NCI-H526 (cell line): Measurements from ENCODE around the gene FBXO36.

ENCODE experiments used
- DNase-seq, 2 experiments: peaks; one replicate each; lab custom pipeline; 2025; lab: John Stamatoyannopoulos, UW

Gene FBXO36

DNA sequence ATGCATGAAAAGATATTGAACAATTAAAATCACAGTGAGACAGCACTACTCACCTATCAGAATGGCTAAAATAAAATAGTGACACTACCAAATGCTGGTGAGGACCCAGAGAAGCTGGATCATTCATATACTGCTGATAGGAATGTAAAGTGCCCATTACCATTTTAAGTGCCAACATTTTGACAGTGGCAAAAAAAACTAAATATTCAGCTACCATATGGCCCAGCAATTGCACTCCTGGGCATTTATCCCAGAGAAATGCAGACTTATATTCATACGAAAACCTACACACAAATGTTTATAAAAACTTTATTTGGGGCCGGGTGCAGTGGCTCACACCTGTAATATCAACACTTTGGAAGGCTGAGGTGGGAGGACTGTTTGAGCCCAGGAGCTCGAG is 47.6 kb downstream of the FBXO36 start:
- no peak for DNase-seq

DNA sequence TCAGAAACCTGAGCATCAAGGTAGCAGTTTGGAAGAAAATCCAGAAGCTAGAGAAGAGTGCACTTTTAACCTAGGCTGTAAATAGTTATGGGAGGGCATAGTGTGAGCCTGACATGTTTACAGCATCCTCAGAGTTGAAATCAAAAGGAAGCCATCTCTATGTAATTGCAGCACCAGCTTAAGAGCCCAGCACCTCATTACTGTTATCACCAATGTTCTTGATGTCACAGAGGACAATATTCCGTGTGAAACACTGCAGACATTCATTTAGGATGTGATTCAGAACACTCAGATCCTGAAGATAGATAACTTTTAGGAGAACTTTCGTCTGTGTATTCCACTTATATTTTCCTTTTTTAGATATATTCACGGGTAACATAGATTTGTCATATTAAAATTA is 48.1 kb downstream of the FBXO36 start:
- DNase-seq = no peak

DNA sequence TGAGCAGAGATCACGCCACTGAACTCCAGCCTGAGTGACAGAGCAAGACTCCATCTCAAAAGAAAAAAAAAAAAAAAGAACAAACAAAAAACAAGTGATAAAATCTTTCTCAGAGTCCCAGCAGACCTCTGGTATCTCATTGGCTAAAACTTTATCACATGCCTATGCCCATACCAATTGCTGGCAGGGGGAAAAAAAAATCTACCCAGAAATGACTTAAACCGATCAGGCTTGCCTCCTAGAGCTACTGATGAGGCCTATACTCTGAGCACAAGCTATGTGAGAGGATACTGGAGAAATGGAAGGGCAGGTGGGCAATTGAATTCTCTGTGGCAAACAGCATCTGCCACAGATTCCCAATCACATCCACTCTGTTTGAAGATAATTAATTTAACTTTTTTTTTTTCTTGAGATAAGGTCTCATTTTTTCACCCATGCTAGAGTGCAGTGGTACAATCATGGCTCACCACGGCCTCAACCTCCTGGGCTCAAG is 49.0 kb downstream of the FBXO36 start:
- DNase-seq = no peak

DNA sequence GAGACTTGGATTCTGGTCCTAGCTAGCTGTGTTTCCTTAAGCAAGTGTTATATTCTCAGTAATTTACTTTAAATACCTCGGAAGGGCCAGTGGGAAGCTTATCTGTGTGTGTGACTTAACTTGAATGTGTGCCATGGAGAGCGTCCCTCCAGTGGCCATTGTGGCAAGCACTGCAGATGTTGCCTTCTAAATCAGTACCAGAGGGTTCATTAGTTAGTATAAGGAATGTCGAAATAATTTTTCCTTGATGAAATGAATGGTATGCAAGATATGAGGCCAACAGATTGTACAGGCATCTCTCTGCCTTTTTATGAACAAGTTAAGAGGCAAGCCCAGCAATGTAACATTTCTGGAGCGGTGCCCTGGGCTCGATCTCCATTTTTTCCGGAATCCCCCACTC is 52.0 kb downstream of the FBXO36 start:
- no peak for DNase-seq

GRCh38 chr2:229980431-229981184 is 58.3 kb downstream of the FBXO36 start:
- peak in 1 of 2 experiments; percentile 6 for DNase-seq

DNA sequence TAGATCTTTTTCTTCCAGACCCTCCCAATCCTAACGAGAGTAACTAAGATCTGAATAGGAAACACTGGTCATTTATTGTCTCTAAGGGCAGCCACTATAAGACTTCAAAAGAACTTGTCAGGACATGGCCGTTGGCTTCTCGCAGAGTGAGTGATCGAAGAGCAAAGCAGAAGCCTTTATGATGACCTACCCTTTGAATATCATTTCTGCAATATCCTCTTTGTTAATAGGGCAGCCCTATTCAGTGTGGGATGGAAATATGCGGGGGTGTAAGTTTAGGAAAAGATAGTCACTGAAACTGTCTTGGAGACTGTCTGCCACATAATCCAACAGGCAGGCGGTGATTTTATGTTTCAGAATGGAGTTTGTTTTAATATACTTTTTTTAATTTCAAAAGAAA is 70.9 kb downstream of the FBXO36 start:
- DNase-seq = no peak

- DNase-seq = no peak
Observed at GRCh38 chr2:229996320-229996719, 74.0 kb downstream of the FBXO36 start.

DNA sequence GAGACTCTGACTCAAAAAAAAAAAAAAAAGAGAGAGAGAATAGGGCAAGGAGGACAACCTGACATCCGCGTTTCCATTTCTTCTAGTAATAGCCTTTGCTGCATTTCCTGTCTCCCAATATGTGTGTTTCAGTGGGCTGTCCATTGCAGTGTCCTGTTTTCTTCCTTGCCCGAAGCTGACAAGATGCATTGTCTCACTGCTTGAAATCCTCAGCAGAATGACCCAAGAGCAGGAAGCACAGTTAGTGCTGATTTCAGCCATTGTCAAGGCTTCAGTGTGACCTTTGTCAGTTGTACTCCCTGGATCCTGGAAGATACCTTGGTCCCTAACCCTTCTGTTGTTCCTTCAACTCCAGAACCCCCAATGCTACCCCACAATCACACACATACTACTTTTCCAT is 75.3 kb downstream of the FBXO36 start:
- no peak for DNase-seq

GRCh38 chr2:230000118-230000841 is 78.0 kb downstream of the FBXO36 start:
- DNase-seq = no peak

DNA sequence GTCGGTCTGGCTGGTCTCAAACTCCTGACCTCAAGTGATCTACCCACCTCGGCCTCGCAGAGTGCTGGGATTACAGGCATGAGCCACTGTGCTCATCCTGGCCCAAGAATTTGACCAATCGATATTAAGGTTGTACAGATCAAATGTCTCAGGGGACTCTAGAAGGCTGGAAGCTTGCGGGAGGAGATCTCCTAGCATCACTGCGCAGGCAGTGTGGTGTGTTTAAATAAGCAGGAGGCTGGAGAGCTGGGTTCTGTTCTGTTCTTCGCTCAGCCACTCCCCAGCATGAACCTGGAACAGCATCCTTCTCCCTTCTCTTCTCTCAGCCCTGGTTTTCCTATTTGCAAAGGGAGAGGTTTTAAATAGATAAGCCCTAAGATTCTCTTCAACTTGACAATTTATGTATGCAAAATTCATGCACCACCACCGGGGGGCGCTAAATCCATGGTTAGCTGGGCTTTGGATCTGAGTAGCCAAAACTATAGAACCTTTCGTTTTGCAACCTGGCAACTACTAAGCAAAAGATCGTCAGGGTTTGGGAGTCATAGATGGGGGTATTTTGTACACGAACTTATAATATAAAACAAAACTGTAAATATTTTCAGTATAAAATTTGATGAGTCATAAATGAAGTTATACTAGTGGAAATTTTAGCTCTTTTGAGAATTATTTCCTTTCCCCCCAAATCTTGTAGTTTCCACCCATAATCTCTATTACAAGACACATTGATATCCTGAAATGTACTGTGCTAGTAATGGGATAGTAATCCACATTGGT is 85.8 kb downstream of the FBXO36 start:
- peak; percentile 50 to 76 for DNase-seq

- no peak for DNase-seq
Observed at GRCh38 chr2:230008708-230009066, 86.4 kb downstream of the FBXO36 start.

DNA sequence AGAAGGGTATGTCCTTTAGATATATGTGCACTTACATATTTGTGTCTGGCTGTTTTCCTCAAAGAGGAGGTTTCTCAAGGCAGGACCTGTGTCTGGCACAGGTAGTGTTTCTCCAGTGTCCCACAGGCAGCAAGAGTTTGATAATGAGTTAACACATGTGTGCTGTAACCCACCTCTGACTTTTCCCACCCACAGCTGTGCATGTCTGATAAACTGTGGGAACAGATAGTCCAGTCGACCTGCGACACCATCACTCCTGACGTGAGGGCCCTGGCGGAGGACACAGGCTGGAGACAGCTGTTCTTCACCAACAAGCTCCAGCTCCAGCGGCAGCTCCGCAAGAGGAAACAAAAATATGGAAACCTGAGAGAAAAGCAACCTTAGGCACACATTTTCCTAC is 88.2 kb downstream of the FBXO36 start:
- DNase-seq = no peak

DNA sequence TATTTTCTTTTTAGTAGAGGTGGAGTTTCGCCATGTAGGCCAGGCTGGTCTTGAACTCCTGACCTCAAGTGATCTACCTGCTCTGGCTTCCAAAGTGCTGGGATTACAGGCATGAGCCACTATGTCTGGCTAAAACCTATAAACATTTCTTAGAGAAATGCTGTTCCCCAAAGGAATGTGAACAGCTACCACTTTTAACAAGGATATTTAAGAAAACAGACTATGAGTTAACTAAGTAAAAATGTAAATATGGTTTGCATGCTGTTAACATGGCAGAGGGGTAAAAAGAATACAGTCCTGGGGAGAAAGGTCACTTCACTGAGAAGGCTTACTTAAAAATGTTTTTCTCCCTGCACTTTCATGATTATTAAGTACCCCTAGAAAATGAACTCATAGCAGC is 89.3 kb downstream of the FBXO36 start:
- DNase-seq = no peak

- no peak for DNase-seq
Observed at GRCh38 chr2:230012267-230012884, 90.1 kb downstream of the FBXO36 start.

DNA sequence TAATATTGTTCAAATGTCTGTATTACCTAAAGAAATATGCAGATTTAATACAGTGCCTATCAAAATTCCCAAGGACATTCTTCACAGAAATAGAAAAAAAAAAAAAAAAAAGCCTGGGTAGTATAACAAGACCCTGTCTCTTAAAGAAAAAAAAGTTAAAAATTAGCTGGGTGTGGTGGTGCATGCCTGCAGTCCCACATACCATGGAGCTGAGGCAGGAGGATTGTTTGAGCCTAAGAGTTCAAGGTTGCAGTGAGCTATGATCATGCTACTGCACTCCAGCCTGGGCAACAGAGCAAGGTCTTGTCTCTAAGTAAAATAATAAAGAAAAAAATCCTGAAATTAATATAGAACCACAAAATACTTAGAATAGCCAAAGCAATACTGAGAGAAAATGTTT is 94.5 kb downstream of the FBXO36 start:
- DNase-seq = no peak

- no peak for DNase-seq
Observed at GRCh38 chr2:230018153-230018552, 95.8 kb downstream of the FBXO36 start.

GRCh38 chr2:230019742-230020141 is 97.4 kb downstream of the FBXO36 start:
- no peak for DNase-seq

GRCh38 chr2:230023313-230023712 is 101.0 kb downstream of the FBXO36 start:
- DNase-seq = no peak

- no peak for DNase-seq
Observed at GRCh38 chr2:230042195-230042594, 119.9 kb downstream of the FBXO36 start.

DNA sequence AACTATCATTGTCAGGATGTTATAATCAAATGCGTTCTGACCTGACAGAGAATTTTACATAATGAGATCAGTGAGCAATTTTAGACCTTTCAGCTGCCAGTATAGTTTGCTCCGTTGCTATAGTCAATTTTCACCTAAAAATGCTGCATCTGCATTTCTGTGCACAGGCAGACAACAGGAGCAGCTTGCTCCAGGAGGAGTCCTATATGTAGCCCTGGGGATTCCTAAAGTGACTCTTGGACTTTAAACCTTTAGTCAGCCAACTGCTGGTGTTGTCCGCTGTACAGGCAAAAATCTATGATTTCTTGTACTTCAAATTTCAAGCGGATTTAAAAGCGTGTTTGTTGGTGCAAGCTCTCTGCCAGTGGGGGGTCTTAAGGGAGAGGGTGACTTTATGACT is 120.7 kb downstream of the FBXO36 start:
- DNase-seq = no peak

DNA sequence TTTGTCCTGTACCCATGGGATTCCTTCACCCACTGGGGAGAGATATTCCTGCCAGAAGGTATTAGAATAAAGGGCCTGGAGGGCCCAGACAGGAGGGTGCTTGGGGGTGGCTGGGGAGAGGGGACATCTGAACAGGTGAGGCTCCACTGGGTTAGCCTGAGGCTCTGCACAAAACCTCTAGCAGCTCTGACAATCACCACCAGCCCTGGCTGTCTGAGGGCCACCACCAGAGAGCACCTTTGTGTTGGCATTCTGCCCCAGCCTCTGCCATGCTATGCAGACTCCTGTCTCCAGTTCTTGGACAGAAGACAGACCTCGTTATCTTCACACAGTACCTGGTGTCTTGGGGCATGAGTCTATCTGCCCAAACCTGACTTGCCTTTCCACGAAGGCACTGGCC is 121.2 kb downstream of the FBXO36 start:
- no peak for DNase-seq

DNA sequence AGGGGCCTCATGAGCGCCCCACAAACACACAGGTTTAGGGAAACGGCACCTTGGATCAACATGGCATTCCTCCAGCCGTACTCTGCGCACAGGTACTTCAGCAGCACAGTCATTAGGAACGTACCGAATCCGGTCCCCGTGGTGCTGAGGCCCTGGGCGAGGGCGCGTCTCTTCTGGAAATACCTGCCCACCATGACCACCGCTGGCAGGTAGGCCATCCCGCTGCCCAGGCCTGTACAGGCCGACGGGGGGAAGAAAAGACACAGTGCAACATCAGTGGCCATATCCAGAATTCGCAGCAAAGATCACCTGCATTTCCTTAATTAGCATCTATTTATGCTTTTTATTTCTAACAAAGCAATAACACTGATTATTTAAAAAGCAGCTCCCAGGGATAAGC is 124.2 kb downstream of the FBXO36 start:
- DNase-seq = no peak
